ENCODE results near the gene MYO9B. TPM values are rescaled to one million over a fixed set of nuclear protein-coding genes. Genes with fewer than 3 reads are reported as not detected.

Gene MYO9B
- total RNA-seq, 2 donors from 2014 or later, result 79.4 to 96.8 TPM

GRCh38 chr19:17248011-17248776 is 172.6 kb downstream of the MYO9B start:
- H3K27ac Mint-ChIP-seq, result peak overlapping the region; percentile 95

GRCh38 chr19:17249887-17250548 is 174.4 kb downstream of the MYO9B start:
- H3K27ac Mint-ChIP-seq, result peak overlapping the region; percentile 95
- Histone ChIP-seq H3K4me1 (ENCODE audit: control insufficient read depth, insufficient read depth, low read length) (peaks cover 18% of the 10 kb centered on the region), H3K9ac (ENCODE audit: extremely low read depth, low read length, poor library complexity, severe bottlenecking) (no peak overlapping the region), H3K36me3 (ENCODE audit: control insufficient read depth, insufficient read depth, low read length) (no peaks in the 10 kb centered on the region), H3K4me3 (ENCODE audit: low read length) (no peak overlapping the region), H3K27me3 (ENCODE audit: control insufficient read depth, insufficient read depth, low read length, poor library complexity, severe bottlenecking) (no peaks in the 10 kb centered on the region), H3K9me3 (ENCODE audit: control insufficient read depth, low read length) (no peaks in the 10 kb centered on the region), H3K27ac (ENCODE audit: low read depth, low read length) (no peak overlapping the region)
- DNase-seq, result no peak
- H3K27me3 Mint-ChIP-seq (ENCODE audit: insufficient read depth), result no peaks in the 10 kb centered on the region
- no peaks in the 10 kb centered on the region for H3K9me3 Mint-ChIP-seq
- no peak overlapping the region for H3K4me3 Mint-ChIP-seq
- 96 to 98% methylated on average over 6 to 15 of the region's 15 CpGs for whole genome bisulfite sequencing, 2 experiments (ENCODE audit: insufficient coverage in 1 of 2, insufficient read length in 1 of 2)
- peaks cover 22% of the 10 kb centered on the region for H3K4me1 Mint-ChIP-seq
- H3K36me3 Mint-ChIP-seq (ENCODE audit: low read depth), result peaks cover 3% of the 10 kb centered on the region
- TF ChIP-seq CTCF (conservative IDR thresholded peaks at IDR 0.05), result no peak

More at GRCh38 chr19:17248011-17248776, 172.6 kb downstream of the MYO9B start:
- H3K4me1 ChIP-seq (ENCODE audit: control insufficient read depth, insufficient read depth, low read length), result peaks cover 18% of the 10 kb centered on the region
- TF ChIP-seq CTCF (conservative IDR thresholded peaks at IDR 0.05), result no peak
- no peak overlapping the region for H3K4me3 ChIP-seq (ENCODE audit: low read length)
- no peaks in the 10 kb centered on the region for H3K36me3 ChIP-seq (ENCODE audit: control insufficient read depth, insufficient read depth, low read length)
- peaks cover 3% of the 10 kb centered on the region for H3K36me3 Mint-ChIP-seq (ENCODE audit: low read depth)
- H3K27ac ChIP-seq (ENCODE audit: low read depth, low read length), result peak overlapping the region; percentile 95
- no peak overlapping the region for H3K9ac ChIP-seq (ENCODE audit: extremely low read depth, low read length, poor library complexity, severe bottlenecking)
- WGBS, 2 experiments (ENCODE audit: insufficient coverage in 1 of 2, insufficient read length in 1 of 2), result 61 to 72% methylated on average over 13 to 21 of the region's 21 CpGs
- H3K4me3 Mint-ChIP-seq, result peak overlapping the region; percentile 70
- peaks cover 25% of the 10 kb centered on the region for H3K4me1 Mint-ChIP-seq
- no peaks in the 10 kb centered on the region for H3K27me3 ChIP-seq (ENCODE audit: control insufficient read depth, insufficient read depth, low read length, poor library complexity, severe bottlenecking)
- no peaks in the 10 kb centered on the region for H3K9me3 ChIP-seq (ENCODE audit: control insufficient read depth, low read length)
- no peaks in the 10 kb centered on the region for H3K9me3 Mint-ChIP-seq
- peak; percentile 90 for DNase-seq
- H3K27me3 Mint-ChIP-seq (ENCODE audit: insufficient read depth), result no peaks in the 10 kb centered on the region

GRCh38 chr19:17254636-17255035 is 179.1 kb downstream of the MYO9B start:
- H3K27ac Mint-ChIP-seq, result no peak overlapping the region
- no peaks in the 10 kb centered on the region for H3K36me3 ChIP-seq (ENCODE audit: control insufficient read depth, insufficient read depth, low read length)
- no peak for DNase-seq
- H3K36me3 Mint-ChIP-seq (ENCODE audit: low read depth), result peaks cover 9% of the 10 kb centered on the region
- no peaks in the 10 kb centered on the region for H3K9me3 ChIP-seq (ENCODE audit: control insufficient read depth, low read length)
- H3K27me3 Mint-ChIP-seq (ENCODE audit: insufficient read depth), result no peaks in the 10 kb centered on the region
- TF ChIP-seq CTCF (conservative IDR thresholded peaks at IDR 0.05), result no peak
- no peaks in the 10 kb centered on the region for H3K9me3 Mint-ChIP-seq
- H3K4me1 Mint-ChIP-seq, result no peaks in the 10 kb centered on the region
- H3K4me1 ChIP-seq (ENCODE audit: control insufficient read depth, insufficient read depth, low read length), result no peaks in the 10 kb centered on the region
- WGBS, 2 experiments (ENCODE audit: insufficient coverage in 1 of 2, insufficient read length in 1 of 2), result 90 to 93% methylated on average over 8 to 10 of the region's 10 CpGs
- H3K4me3 ChIP-seq (ENCODE audit: low read length), result no peak overlapping the region
- no peaks in the 10 kb centered on the region for H3K27me3 ChIP-seq (ENCODE audit: control insufficient read depth, insufficient read depth, low read length, poor library complexity, severe bottlenecking)
- H3K9ac ChIP-seq (ENCODE audit: extremely low read depth, low read length, poor library complexity, severe bottlenecking), result no peak overlapping the region
- H3K4me3 Mint-ChIP-seq, result no peak overlapping the region
- H3K27ac ChIP-seq (ENCODE audit: low read depth, low read length), result no peak overlapping the region
